OCI-LY1 (cell line): ENCODE results near the gene INPP5J.
"Not testable (repeated sequence)": the region's sequence is repeated elsewhere in the genome, so short reads cannot be mapped to it uniquely, and the experiment has no call there.

Experiments used
- H2AFZ ChIP-seq: fragments of 200-600 bp; sonication (generic), shearing (Covaris generic); 2 replicates; pipeline ENCODE4 v1.6.0; 2014; ENCODE audit warnings: antibody characterized with exemption, mild to moderate bottlenecking, low read length
- H3F3A ChIP-seq: fragments of 200-600 bp; sonication (generic), shearing (Covaris generic); 2 replicates; pipeline ENCODE4 v1.6.0; 2014; ENCODE audit warnings: mild to moderate bottlenecking, antibody characterized with exemption, low read length, moderate library complexity; ENCODE audit not compliant: insufficient read depth
- H3K27ac ChIP-seq: fragments of 200-600 bp; sonication (generic); 2 replicates; pipeline ENCODE4 v1.5.1; 2014; ENCODE audit warnings: low read length, mixed run types, mild to moderate bottlenecking, low read depth; ENCODE audit not compliant: poor library complexity, severe bottlenecking
- H3K27me3 ChIP-seq: fragments of 200-600 bp; sonication (generic); 2 replicates; pipeline ENCODE4 v1.6.0; 2014; ENCODE audit warnings: antibody characterized with exemption, mild to moderate bottlenecking, low read length, moderate library complexity; ENCODE audit not compliant: insufficient read depth
- H3K36me3 ChIP-seq: fragments of 200-600 bp; sonication (generic); 2 replicates; pipeline ENCODE4 v1.6.1; 2014; ENCODE audit warnings: mild to moderate bottlenecking, antibody characterized with exemption, low read length, moderate library complexity, mixed read lengths; ENCODE audit not compliant: insufficient read depth
- H3K4me1 ChIP-seq: fragments of 200-600 bp; sonication (generic); 2 replicates; pipeline ENCODE4 v1.5.1; 2014; ENCODE audit warnings: mild to moderate bottlenecking, low read length, moderate library complexity; ENCODE audit not compliant: insufficient read depth, severe bottlenecking
- H3K4me2 ChIP-seq: fragments of 200-600 bp; sonication (generic), shearing (Covaris generic); 2 replicates; pipeline ENCODE4 v1.6.1; 2014; ENCODE audit warnings: low read length
- H3K4me3 ChIP-seq: fragments of 200-600 bp; sonication (generic); 2 replicates; pipeline ENCODE4 v1.5.1; 2014; ENCODE audit warnings: low read length, low read depth, mild to moderate bottlenecking, mixed read lengths; ENCODE audit not compliant: poor library complexity, severe bottlenecking
- H3K79me2 ChIP-seq: fragments of 200-600 bp; shearing (Covaris generic); 2 replicates; pipeline ENCODE4 v1.6.1; 2016; ENCODE audit warnings: mixed run types, low read length, mixed read lengths; ENCODE audit not compliant: insufficient read depth
- H3K9ac ChIP-seq: fragments of 200-600 bp; sonication (generic), shearing (Covaris generic); 2 replicates; pipeline ENCODE4 v1.6.1; 2014; ENCODE audit warnings: mild to moderate bottlenecking, low read length, mixed read lengths
- H3K9me2 ChIP-seq: fragments of 200-600 bp; sonication (generic), shearing (Covaris generic); 2 replicates; pipeline ENCODE4 v1.6.1; 2014; ENCODE audit warnings: low read depth, mild to moderate bottlenecking, low read length, mixed read lengths
- H3K9me3 ChIP-seq: fragments of 200-600 bp; shearing (Covaris generic); 2 replicates; pipeline ENCODE4 v1.6.1; 2014; ENCODE audit warnings: low read length, mixed read lengths
- H4K20me1 ChIP-seq: fragments of 200-600 bp; sonication (generic), shearing (Covaris generic); 2 replicates; pipeline ENCODE4 v1.6.0; 2016; ENCODE audit warnings: mild to moderate bottlenecking, low read length; ENCODE audit not compliant: insufficient read depth
- EZH2 ChIP-seq: fragments of 200-600 bp; sonication (generic), shearing (Covaris generic); IDR thresholded peaks from 2 replicates; pipeline ENCODE4 v1.8.0; 2017; ENCODE audit warnings: borderline replicate concordance, mixed run types, mild to moderate bottlenecking, antibody characterized with exemption, low read length, moderate library complexity, mixed read lengths
- TF ChIP-seq, protein P1 (sequence below): fragments of 200-600 bp; sonication (generic), shearing (Covaris generic); IDR thresholded peaks from 2 replicates; pipeline ENCODE4 v1.5.1; 2017; ENCODE audit warnings: mild to moderate bottlenecking, antibody characterized with exemption, low read length, moderate library complexity, mixed read lengths

INPP5J gene, protein sequence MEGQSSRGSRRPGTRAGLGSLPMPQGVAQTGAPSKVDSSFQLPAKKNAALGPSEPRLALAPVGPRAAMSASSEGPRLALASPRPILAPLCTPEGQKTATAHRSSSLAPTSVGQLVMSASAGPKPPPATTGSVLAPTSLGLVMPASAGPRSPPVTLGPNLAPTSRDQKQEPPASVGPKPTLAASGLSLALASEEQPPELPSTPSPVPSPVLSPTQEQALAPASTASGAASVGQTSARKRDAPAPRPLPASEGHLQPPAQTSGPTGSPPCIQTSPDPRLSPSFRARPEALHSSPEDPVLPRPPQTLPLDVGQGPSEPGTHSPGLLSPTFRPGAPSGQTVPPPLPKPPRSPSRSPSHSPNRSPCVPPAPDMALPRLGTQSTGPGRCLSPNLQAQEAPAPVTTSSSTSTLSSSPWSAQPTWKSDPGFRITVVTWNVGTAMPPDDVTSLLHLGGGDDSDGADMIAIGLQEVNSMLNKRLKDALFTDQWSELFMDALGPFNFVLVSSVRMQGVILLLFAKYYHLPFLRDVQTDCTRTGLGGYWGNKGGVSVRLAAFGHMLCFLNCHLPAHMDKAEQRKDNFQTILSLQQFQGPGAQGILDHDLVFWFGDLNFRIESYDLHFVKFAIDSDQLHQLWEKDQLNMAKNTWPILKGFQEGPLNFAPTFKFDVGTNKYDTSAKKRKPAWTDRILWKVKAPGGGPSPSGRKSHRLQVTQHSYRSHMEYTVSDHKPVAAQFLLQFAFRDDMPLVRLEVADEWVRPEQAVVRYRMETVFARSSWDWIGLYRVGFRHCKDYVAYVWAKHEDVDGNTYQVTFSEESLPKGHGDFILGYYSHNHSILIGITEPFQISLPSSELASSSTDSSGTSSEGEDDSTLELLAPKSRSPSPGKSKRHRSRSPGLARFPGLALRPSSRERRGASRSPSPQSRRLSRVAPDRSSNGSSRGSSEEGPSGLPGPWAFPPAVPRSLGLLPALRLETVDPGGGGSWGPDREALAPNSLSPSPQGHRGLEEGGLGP

DNA sequence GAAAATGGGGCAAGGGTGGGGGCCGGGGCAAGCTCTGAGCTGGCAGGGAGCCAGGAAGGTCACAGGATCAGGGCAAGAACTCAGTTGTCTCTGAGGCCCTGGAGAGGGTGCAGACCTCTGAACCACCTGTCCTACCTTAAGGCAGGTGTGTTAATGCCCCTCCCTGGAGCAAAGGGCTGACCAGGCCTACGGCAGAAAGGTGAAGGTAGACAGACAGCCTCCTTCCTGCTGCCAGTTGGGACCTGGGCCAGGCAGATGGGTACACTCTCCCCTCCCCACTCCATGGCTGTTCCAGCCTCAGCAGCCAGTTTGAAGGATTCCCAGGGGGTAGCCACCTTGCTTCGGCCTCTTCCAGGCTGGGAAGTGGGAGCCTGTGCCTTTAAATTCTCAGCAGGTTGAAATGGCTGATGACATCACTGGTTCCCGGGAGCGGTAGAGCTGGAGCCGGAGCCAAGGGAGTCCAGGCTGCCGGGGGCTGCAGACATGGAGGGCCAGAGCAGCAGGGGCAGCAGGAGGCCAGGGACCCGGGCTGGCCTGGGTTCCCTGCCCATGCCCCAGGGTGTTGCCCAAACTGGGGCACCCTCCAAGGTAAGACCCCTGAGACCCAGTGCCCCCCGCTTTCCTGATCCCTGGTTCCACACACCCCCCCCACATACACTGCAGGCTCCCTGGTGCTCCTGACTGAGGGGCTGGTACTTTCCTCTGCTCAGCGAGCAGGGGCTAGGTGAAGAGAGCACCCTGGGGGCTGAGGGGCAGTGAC lies at the start of gene INPP5J:
INPP5J (plus strand) TSS at position 435 of the 760 bp plus-strand sequence; CDS start at position 484, 49 bp downstream.
- Histone ChIP-seq H2AFZ (no peak within 1 kb of the TSS), H3K27ac (no peak within 1 kb of the TSS), H3F3A (no peaks in the 10 kb centered on the region), H3K36me3 (no peaks in the 10 kb centered on the region), H4K20me1 (no peaks in the 10 kb centered on the region), H3K9ac (no peak within 1 kb of the TSS), H3K9me2 (no peaks in the 10 kb centered on the region), H3K4me3 (no peak within 1 kb of the TSS), H3K9me3 (no peaks in the 10 kb centered on the region), H3K27me3 (no peaks in the 10 kb centered on the region), H3K4me1 (peaks cover 11% of the 10 kb centered on the region), H3K79me2 (no peaks in the 10 kb centered on the region), H3K4me2 (no peak within 1 kb of the TSS)
- TF ChIP-seq, protein P1, sequence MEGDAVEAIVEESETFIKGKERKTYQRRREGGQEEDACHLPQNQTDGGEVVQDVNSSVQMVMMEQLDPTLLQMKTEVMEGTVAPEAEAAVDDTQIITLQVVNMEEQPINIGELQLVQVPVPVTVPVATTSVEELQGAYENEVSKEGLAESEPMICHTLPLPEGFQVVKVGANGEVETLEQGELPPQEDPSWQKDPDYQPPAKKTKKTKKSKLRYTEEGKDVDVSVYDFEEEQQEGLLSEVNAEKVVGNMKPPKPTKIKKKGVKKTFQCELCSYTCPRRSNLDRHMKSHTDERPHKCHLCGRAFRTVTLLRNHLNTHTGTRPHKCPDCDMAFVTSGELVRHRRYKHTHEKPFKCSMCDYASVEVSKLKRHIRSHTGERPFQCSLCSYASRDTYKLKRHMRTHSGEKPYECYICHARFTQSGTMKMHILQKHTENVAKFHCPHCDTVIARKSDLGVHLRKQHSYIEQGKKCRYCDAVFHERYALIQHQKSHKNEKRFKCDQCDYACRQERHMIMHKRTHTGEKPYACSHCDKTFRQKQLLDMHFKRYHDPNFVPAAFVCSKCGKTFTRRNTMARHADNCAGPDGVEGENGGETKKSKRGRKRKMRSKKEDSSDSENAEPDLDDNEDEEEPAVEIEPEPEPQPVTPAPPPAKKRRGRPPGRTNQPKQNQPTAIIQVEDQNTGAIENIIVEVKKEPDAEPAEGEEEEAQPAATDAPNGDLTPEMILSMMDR, result no peak
- no peak for TF ChIP-seq EZH2

DNA sequence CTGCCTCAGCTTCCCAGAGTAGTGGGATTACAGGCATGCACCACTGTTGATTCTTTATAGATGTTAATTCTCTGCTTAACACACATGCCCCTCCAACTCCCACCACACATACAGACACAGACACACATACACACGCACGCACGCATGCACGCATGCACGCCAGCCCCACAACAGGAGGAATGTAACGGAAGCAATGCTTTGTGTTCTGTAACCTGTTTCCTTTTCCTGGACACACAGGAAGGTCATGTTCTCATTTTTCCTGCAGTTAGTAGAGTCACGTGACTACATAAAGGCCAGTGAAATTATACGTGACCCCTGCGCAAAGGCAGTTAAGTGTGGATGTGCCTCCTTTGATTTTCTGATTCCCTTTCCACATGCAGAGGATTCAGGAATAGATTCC lies 49.6 kb upstream of the INPP5J start:
- H3K9me2 ChIP-seq, H3K27me3 ChIP-seq, H3K27ac ChIP-seq, H3K4me3 ChIP-seq, H3K9me3 ChIP-seq, H3K79me2 ChIP-seq, H3K9ac ChIP-seq, H3F3A ChIP-seq, H3K4me1 ChIP-seq, H2AFZ ChIP-seq, H3K36me3 ChIP-seq, H4K20me1 ChIP-seq, H3K4me2 ChIP-seq: not testable (repeated sequence)

DNA sequence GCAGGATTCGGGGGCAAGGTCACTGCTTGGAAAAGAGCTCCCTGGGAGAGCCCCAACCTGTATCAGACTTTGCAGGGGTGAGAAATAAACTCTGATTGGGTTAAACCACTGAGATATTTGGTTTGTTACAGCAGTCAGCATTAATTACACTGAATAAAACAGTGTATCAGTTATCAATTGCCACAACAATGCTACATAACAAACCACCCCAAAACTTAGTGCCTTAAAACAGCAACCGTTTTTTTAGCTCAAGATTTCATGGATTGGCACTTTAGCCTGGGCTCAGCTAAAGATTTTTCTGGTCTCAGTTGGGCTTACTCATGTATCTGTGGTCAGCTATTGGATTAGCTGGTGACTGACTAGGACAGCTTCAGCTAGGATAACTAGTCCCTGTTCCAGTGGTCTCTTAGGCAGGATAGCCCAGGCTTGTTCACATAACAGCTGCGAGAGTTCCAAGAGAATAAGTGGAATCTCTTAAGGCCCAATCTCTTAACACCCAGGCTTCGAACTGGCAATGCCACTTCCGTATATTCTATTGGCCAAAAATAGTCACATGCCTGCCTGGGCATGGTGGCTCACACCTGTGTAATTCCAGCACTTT lies 49.1 kb upstream of the INPP5J start:
- not testable (repeated sequence) for H3K4me3 ChIP-seq, H3F3A ChIP-seq, H3K79me2 ChIP-seq, H2AFZ ChIP-seq, H3K9ac ChIP-seq, H3K9me3 ChIP-seq, H4K20me1 ChIP-seq, H3K27me3 ChIP-seq, H3K9me2 ChIP-seq, H3K4me2 ChIP-seq, H3K4me1 ChIP-seq, H3K27ac ChIP-seq, H3K36me3 ChIP-seq
